HCT116 (cell line): ENCODE measurements around the gene CCL21. TPM values are rescaled to one million over a fixed set of nuclear protein-coding genes. Genes with fewer than 3 reads are reported as not detected.

Experiments
- CEBPB ChIP-seq: IDR thresholded peaks from 2 replicates; pipeline ENCODE4 v1.6.1; 2012; ENCODE audit warnings: low read depth
- EGR1 ChIP-seq: IDR thresholded peaks from 2 replicates; pipeline ENCODE4 v1.6.1; 2012; ENCODE audit warnings: low read depth
- EZH2 ChIP-seq: fragments of 200-600 bp; sonication (generic); IDR thresholded peaks from 2 replicates; pipeline ENCODE4 v1.6.1; 2017; ENCODE audit warnings: antibody characterized with exemption, mixed run types
- EZH2phosphoT487 ChIP-seq: fragments of 200-600 bp; IDR thresholded peaks from 2 replicates; pipeline ENCODE4 v1.6.1; 2018; ENCODE audit warnings: antibody characterized with exemption, borderline replicate concordance
- FOSL1 ChIP-seq: IDR thresholded peaks from 2 replicates; pipeline ENCODE4 v1.6.1; 2012; ENCODE audit warnings: low read depth
- POLR2A ChIP-seq: IDR thresholded peaks from 2 replicates; pipeline ENCODE4 v1.7.0; 2011; ENCODE audit warnings: borderline replicate concordance; ENCODE audit not compliant: insufficient read depth, insufficient read length; ENCODE audit errors: extremely low read depth
- SIN3A ChIP-seq: IDR thresholded peaks from 2 replicates; pipeline ENCODE4 v1.6.1; 2012; ENCODE audit warnings: low read depth
- SP1 ChIP-seq: IDR thresholded peaks from 2 replicates; pipeline ENCODE4 v1.6.1; 2012; ENCODE audit warnings: low read depth
- SRF ChIP-seq: IDR thresholded peaks from 2 replicates; pipeline ENCODE4 v1.6.1; 2012; ENCODE audit warnings: low read depth
- ZFX ChIP-seq: fragments of 450-650 bp; IDR thresholded peaks from 2 replicates; pipeline ENCODE4 v1.6.1; 2017
- ZNF274 ChIP-seq: fragments of 200-500 bp; sonication (Bioruptor generic); IDR thresholded peaks from 2 replicates; pipeline ENCODE4 v1.6.1; 2014; ENCODE audit warnings: mild to moderate bottlenecking, low read depth, low read length, inconsistent platforms
- total RNA-seq: library from RNA; stranded (reverse); gene quantifications from one replicate; pipeline ENCODE4 v1.2.1, GENCODE V29; 2021; ENCODE audit not compliant: unreplicated experiment
- TF ChIP-seq, protein P1 (sequence below): IDR thresholded peaks from 2 replicates; pipeline ENCODE4 v1.6.1; 2011; ENCODE audit warnings: mild to moderate bottlenecking, low read length, moderate library complexity; ENCODE audit not compliant: insufficient replicate concordance; ENCODE audit errors: extremely low read depth
- TF ChIP-seq, protein P2 (sequence below), 3 experiments: fragments of 200-600 bp in 1 of 3; sonication (generic) in 1 of 3; IDR thresholded peaks in 2 of 3; conservative IDR thresholded peaks in 1 of 3; 2 replicates each; pipeline ENCODE4 v1.5.1; 2012 to 2017; ENCODE audit warnings: low read depth in 2 of 3, low read length in 2 of 3, antibody characterized with exemption in 1 of 3, borderline replicate concordance in 1 of 3, control low read depth in 1 of 3, mild to moderate bottlenecking in 1 of 3, mixed read lengths in 1 of 3, mixed run types in 1 of 3, moderate library complexity in 1 of 3; ENCODE audit not compliant: insufficient read depth in 1 of 3
- TF ChIP-seq, protein P3 (sequence below): IDR thresholded peaks from 2 replicates; pipeline ENCODE4 v1.6.1; 2012

Gene CCL21
- total RNA-seq, 1 experiment from 2014 or later, result 0.74 TPM

GRCh38 chr9:34701769-34702736 is 7.9 kb downstream of the CCL21 start (continued):
- TF ChIP-seq, protein P1, sequence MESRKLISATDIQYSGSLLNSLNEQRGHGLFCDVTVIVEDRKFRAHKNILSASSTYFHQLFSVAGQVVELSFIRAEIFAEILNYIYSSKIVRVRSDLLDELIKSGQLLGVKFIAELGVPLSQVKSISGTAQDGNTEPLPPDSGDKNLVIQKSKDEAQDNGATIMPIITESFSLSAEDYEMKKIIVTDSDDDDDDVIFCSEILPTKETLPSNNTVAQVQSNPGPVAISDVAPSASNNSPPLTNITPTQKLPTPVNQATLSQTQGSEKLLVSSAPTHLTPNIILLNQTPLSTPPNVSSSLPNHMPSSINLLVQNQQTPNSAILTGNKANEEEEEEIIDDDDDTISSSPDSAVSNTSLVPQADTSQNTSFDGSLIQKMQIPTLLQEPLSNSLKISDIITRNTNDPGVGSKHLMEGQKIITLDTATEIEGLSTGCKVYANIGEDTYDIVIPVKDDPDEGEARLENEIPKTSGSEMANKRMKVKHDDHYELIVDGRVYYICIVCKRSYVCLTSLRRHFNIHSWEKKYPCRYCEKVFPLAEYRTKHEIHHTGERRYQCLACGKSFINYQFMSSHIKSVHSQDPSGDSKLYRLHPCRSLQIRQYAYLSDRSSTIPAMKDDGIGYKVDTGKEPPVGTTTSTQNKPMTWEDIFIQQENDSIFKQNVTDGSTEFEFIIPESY, result no peak
- TF ChIP-seq EGR1, result 0 out of 2 replicates have a peak, but pooled peaks have one; percentile 24
- no peak for TF ChIP-seq EZH2
- peak; percentile 65; the same call in 1 of the 2 replicates for TF ChIP-seq SRF
- TF ChIP-seq FOSL1, result no peak
- TF ChIP-seq, protein P2, sequence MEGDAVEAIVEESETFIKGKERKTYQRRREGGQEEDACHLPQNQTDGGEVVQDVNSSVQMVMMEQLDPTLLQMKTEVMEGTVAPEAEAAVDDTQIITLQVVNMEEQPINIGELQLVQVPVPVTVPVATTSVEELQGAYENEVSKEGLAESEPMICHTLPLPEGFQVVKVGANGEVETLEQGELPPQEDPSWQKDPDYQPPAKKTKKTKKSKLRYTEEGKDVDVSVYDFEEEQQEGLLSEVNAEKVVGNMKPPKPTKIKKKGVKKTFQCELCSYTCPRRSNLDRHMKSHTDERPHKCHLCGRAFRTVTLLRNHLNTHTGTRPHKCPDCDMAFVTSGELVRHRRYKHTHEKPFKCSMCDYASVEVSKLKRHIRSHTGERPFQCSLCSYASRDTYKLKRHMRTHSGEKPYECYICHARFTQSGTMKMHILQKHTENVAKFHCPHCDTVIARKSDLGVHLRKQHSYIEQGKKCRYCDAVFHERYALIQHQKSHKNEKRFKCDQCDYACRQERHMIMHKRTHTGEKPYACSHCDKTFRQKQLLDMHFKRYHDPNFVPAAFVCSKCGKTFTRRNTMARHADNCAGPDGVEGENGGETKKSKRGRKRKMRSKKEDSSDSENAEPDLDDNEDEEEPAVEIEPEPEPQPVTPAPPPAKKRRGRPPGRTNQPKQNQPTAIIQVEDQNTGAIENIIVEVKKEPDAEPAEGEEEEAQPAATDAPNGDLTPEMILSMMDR (IDR thresholded peaks at IDR 0.05 in 2 of 3, conservative IDR thresholded peaks at IDR 0.05 in 1 of 3; ENCODE audit: borderline replicate concordance in 1 of 3, insufficient read depth in 1 of 3, low read depth in 2 of 3, low read length in 2 of 3), result peak; percentile 96 to 99 (median 97)
- no peak for TF ChIP-seq POLR2A
- no peak; the same call in 1 of the 2 replicates for TF ChIP-seq SP1
- TF ChIP-seq EZH2phosphoT487, result no peak
- no peak for TF ChIP-seq CEBPB
- no peak for TF ChIP-seq ZFX
- no peak for TF ChIP-seq ZNF274
- TF ChIP-seq SIN3A, result no peak
- TF ChIP-seq, protein P3, sequence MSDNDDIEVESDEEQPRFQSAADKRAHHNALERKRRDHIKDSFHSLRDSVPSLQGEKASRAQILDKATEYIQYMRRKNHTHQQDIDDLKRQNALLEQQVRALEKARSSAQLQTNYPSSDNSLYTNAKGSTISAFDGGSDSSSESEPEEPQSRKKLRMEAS, result peak; percentile 19; the same call in 1 of the 2 replicates
